ENCODE results near the gene TTC3. TPM values are rescaled to one million over a fixed set of nuclear protein-coding genes. Genes with fewer than 3 reads are reported as not detected.

TTC3 gene
- total and polyA plus RNA-seq, 7 donors = 6.5 to 50.3 (median 25.7) TPM

- Histone ChIP-seq H3K4me3 (no peak overlapping the region), H3K27me3 (ENCODE audit: insufficient read depth in 3 of 3, low read length in 2 of 3) (no peaks in the 10 kb centered on the region), H3K36me3 (ENCODE audit: insufficient read depth in 1 of 2, low read depth in 1 of 2) (peaks cover 0 to 3% of the 10 kb centered on the region in 2 donors), H3K4me1 (peaks cover 15% of the 10 kb centered on the region), H3K27ac (no peak overlapping the region), H3K9me3 (peaks cover 4% of the 10 kb centered on the region)
- intact Hi-C loops (cut with DNase I) = no loop called here
- 88 to 93% (median 92%) methylated on average over 4 of the region's 4 CpGs for whole genome bisulfite sequencing, 3 donors
- TF ChIP-seq, protein P1, sequence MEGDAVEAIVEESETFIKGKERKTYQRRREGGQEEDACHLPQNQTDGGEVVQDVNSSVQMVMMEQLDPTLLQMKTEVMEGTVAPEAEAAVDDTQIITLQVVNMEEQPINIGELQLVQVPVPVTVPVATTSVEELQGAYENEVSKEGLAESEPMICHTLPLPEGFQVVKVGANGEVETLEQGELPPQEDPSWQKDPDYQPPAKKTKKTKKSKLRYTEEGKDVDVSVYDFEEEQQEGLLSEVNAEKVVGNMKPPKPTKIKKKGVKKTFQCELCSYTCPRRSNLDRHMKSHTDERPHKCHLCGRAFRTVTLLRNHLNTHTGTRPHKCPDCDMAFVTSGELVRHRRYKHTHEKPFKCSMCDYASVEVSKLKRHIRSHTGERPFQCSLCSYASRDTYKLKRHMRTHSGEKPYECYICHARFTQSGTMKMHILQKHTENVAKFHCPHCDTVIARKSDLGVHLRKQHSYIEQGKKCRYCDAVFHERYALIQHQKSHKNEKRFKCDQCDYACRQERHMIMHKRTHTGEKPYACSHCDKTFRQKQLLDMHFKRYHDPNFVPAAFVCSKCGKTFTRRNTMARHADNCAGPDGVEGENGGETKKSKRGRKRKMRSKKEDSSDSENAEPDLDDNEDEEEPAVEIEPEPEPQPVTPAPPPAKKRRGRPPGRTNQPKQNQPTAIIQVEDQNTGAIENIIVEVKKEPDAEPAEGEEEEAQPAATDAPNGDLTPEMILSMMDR (IDR thresholded peaks at IDR 0.05) = no peak
- no peak for DNase-seq
- no peak for ATAC-seq
These were observed 2.2 kb downstream of the TTC3 start for GRCh38 chr21:37075214-37075770.

DNA sequence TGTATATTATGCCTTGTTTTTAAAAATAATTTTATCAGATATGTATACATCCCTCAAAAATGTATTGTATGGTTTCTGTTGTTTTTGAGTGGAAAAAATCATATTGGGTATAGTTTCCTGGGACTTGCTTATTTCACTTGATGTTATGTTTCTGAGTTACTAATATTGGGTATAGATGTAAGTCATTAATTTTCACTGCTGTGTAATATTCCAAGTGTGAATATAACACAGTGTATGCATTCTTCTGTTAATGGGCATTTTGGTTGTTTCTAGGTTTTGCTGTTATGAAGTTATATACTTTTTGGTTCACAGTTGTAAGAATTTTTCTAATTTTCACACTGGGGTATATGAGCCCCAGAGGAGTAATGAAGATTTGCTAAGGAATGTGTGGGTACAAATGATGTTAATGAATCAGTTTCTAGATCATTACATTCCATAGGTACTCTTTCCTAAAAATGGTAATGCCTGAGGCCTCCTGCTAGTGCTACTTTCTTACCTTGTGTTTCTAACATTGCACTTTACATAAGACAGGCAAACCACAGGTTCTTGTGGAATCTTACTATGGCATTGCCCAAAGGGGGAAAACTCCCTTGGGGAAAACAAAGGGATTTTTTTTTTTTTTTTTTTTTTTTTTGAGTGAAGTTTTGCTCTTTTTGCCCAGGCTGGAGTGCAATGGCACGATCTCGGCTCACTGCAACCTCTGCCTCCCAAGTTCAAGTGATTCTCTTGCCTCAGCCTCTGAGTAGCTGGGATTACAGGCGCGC, 3.2 kb downstream of the TTC3 start:
- H3K9me3 ChIP-seq = peaks cover 4% of the 10 kb centered on the region
- intact Hi-C loops (cut with DNase I) = no loop called here
- peaks cover 21% of the 10 kb centered on the region for H3K4me1 ChIP-seq
- no peaks in the 10 kb centered on the region for H3K36me3 ChIP-seq (ENCODE audit: insufficient read depth in 1 of 2, low read depth in 1 of 2)
- no peak overlapping the region for H3K4me3 ChIP-seq
- WGBS, 3 donors = 91 to 96% (median 93%) methylated on average over 4 of the region's 4 CpGs
- H3K27me3 ChIP-seq (ENCODE audit: insufficient read depth in 3 of 3, low read length in 2 of 3) = no peaks in the 10 kb centered on the region
- TF ChIP-seq, protein P1 (IDR thresholded peaks at IDR 0.05) = no peak
- DNase-seq (no peak), ATAC-seq (no peak)
- H3K27ac ChIP-seq = no peak overlapping the region

DNA sequence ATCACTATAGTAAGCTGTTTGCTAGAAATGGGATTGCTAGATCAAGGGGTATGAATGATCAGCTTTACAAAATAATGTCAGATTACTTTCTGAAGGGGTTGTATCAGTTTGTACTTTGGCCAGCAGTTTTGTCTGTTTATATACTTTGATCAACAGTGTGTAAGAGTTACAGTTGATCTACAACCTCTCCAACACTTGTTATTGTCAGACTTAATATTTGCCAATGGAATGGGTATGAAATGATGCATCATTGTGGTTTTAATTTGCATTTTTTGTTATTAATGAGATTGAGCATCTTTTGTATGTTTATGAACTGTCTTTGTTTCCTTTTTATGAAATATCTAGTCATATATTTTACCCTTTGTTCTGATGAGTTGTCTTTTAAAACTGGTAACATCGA, 4.3 kb downstream of the TTC3 start:
- Histone ChIP-seq H3K27me3 (ENCODE audit: insufficient read depth in 3 of 3, low read length in 2 of 3) (no peaks in the 10 kb centered on the region), H3K4me3 (no peak overlapping the region), H3K9me3 (peaks cover 4% of the 10 kb centered on the region), H3K36me3 (ENCODE audit: insufficient read depth in 1 of 2, low read depth in 1 of 2) (no peaks in the 10 kb centered on the region), H3K4me1 (peaks cover 25% of the 10 kb centered on the region), H3K27ac (no peak overlapping the region)
- no peak for ATAC-seq
- intact Hi-C loops (cut with DNase I) = no loop called here
- no peak for DNase-seq
- TF ChIP-seq, protein P1 (IDR thresholded peaks at IDR 0.05) = no peak
- whole genome bisulfite sequencing, 3 donors = 95 to 97% (median 95%) methylated on average over 1 of the region's 1 CpG

GRCh38 chr21:37079211-37079824, 6.3 kb downstream of the TTC3 start:
- 56 to 79% (median 59%) methylated on average over 6 of the region's 6 CpGs for WGBS, 3 donors
- peaks cover 4% of the 10 kb centered on the region for H3K9me3 ChIP-seq
- H3K4me1 ChIP-seq = peaks cover 36% of the 10 kb centered on the region
- intact Hi-C loops (cut with DNase I) = no loop called here
- DNase-seq = no peak
- no peak for ATAC-seq
- no peak overlapping the region for H3K4me3 ChIP-seq
- no peak overlapping the region for H3K27ac ChIP-seq
- no peaks in the 10 kb centered on the region for H3K36me3 ChIP-seq (ENCODE audit: insufficient read depth in 1 of 2, low read depth in 1 of 2)
- TF ChIP-seq, protein P1 (IDR thresholded peaks at IDR 0.05) = peak; percentile 14
- H3K27me3 ChIP-seq (ENCODE audit: insufficient read depth in 3 of 3, low read length in 2 of 3) = no peaks in the 10 kb centered on the region

Data from psoas muscle (tissue), 8 donors.